ENCODE results near the gene ADRB2.

ADRB2 gene

GRCh38 chr5:148836272-148837250 is 10.2 kb downstream of the ADRB2 start:
- Histone ChIP-seq H3K27ac (replicated peaks) (no peak overlapping the region), H3K27me3 (ENCODE audit: insufficient read depth, poor library complexity, severe bottlenecking) (no peaks in the 10 kb centered on the region), H3K4me3 (replicated peaks; ENCODE audit: insufficient read depth, low read length) (no peak overlapping the region)
- no peak for DNase-seq (ENCODE audit: low read depth in 1 of 2, low spot score in 1 of 2)
- TF ChIP-seq SPI1 (IDR thresholded peaks at IDR 0.05; ENCODE audit: borderline replicate concordance, low read depth) (no peak), POLR2AphosphoS5 (IDR thresholded peaks at IDR 0.05; ENCODE audit: low read depth) (no peak), GABPA (IDR thresholded peaks at IDR 0.05; ENCODE audit: low read depth) (no peak), CTCF (IDR thresholded peaks at IDR 0.05; ENCODE audit: insufficient read depth, low read length) (no peak), REST (IDR thresholded peaks at IDR 0.05; ENCODE audit: insufficient replicate concordance, low read depth) (no peak)

- DNase-seq (ENCODE audit: low read depth in 1 of 2, low spot score in 1 of 2): no peak
- TF ChIP-seq SPI1 (IDR thresholded peaks at IDR 0.05; ENCODE audit: borderline replicate concordance, low read depth): no peak
- no peak for TF ChIP-seq GABPA (IDR thresholded peaks at IDR 0.05; ENCODE audit: low read depth)
- no peak for TF ChIP-seq REST (IDR thresholded peaks at IDR 0.05; ENCODE audit: insufficient replicate concordance, low read depth)
- Histone ChIP-seq H3K27ac (replicated peaks) (no peak overlapping the region), H3K27me3 (ENCODE audit: insufficient read depth, poor library complexity, severe bottlenecking) (no peaks in the 10 kb centered on the region), H3K4me3 (replicated peaks; ENCODE audit: insufficient read depth, low read length) (no peak overlapping the region)
Observed at GRCh38 chr5:148837383-148837782, 11.0 kb downstream of the ADRB2 start.

GRCh38 chr5:148838357-148838756 is 11.9 kb downstream of the ADRB2 start:
- DNase-seq (ENCODE audit: low read depth in 1 of 2, low spot score in 1 of 2): no peak
- Histone ChIP-seq H3K27me3 (ENCODE audit: insufficient read depth, poor library complexity, severe bottlenecking) (no peaks in the 10 kb centered on the region), H3K4me3 (replicated peaks; ENCODE audit: insufficient read depth, low read length) (no peak overlapping the region), H3K27ac (replicated peaks) (no peak overlapping the region)
- no peak for TF ChIP-seq SPI1 (IDR thresholded peaks at IDR 0.05; ENCODE audit: borderline replicate concordance, low read depth)
- TF ChIP-seq GABPA (IDR thresholded peaks at IDR 0.05; ENCODE audit: low read depth): no peak
- no peak for TF ChIP-seq REST (IDR thresholded peaks at IDR 0.05; ENCODE audit: insufficient replicate concordance, low read depth)
- no peak for TF ChIP-seq POLR2AphosphoS5 (IDR thresholded peaks at IDR 0.05; ENCODE audit: low read depth)
- no peak for TF ChIP-seq CTCF (IDR thresholded peaks at IDR 0.05; ENCODE audit: insufficient read depth, low read length)
